Stimulated activated CD4-positive, alpha-beta T cell treated with anti-CD3 and anti-CD28 coated beads, Interleukin-4, amount 100 ng/mL, for 48 hours (primary cell): ENCODE measurements around the gene GNG7.
"Not testable (repeated sequence)": the region's sequence is repeated elsewhere in the genome, so short reads cannot be mapped to it uniquely, and the experiment has no call there.

Experiments
- DNase-seq, 2 donors: peaks; one replicate each; pipeline ENCODE4 v3.0.0-alpha.2; 2020; ENCODE audit warnings: low read depth in 2 of 2

GNG7 gene

DNA sequence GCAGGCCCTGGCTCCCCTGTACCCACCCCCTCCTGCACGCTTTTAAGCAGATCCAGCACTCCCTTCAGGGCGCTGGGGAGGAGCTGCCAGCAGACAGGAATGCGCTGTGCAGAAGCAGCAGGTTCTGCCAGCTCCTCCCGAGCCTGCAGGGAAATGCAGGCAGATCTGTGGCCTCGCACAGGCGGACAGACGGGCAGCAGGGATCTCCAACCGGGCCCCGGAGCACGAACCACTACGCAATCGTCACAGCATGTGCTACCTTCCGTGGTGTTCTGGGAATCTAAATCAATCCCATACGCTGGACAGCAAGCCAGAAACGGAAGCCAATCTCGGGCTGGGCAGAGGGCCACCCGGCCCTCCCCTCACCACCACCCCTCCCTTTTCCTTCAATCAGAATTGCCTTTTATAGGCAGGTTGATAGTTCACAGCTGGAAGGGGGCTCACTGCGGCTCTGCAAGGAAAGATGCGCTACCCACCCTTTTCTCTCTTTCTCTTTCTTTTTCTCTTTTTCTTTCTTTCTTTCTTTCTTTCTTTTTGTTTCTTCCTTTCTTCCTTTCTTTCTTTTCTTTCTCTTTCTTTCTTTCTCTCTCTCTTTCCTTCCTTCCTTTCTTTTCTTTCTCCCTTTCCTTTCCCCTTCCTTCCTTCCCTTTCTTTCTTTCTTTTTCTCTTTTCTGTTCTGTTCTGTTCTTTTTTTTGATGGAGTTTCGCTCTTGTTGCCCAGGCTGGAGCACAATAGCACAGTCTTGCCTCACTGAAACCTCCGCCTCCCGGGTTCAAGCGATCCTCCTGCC, 99.9 kb downstream of the GNG7 start:
- no peak for DNase-seq

DNA sequence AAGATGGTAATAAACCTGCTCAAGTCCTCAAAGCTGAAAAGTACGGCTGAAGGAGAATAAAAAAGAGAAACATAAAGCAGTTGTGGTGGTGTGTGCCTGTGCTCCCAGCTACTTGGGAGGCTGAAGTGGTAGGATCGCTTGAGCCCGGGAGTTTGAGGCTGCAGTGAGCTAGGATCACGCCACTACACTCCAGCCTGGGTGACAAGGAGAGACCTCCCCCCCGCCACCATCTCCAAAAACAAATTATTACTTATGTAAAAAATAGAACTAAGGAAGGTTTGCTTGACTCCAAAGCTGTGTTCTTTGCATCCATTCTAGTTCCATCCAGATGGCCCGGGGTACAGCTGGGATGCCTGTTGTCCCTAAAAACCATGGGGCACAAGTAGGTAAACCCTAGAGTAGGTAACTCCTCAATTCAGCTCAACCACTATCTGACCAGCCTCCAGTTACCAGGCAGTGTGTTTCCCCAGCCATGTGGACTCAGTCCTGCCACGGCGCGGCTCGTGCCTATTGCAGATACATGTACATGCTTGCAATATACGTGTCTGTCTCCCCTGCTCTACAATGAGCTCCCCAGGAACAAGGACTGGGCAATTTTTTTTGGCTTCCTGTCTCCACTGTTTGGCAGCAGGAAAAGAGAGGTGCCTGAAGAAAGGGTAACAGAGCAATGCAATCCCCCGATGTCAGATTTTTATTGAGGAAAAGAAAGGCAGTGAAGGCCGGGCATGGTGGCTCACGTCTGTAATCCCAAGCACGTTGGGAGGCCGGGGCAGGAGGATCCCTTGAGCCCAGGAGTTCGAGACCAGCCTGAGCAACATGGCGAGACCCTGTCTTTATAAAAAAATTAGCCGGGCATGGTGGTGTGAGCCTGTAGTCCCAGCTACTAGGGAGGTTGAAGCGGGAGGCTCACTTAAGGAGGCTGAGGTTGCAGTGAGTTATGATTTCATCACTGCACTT, 101.3 kb downstream of the GNG7 start:
- no peak for DNase-seq

DNA sequence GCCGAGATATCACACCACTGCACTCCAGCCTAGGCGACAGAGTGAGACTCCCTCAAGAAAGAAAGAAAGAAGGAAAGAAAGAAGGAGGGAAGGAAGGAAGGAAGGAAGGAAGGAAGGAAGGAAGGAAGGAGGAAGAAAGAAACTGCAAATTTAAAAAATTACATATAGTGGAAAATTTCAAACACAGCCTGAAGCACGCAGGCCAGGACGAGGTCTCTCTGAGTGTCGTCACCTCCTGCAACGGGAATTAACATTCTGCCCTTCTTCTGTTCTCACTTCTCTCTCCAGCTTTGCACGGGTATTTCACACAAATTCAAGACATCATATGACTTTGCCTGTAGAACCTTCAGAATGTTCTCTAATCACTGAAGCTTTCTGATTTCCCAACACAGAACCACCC, 108.2 kb downstream of the GNG7 start:
- DNase-seq, result no peak

DNA sequence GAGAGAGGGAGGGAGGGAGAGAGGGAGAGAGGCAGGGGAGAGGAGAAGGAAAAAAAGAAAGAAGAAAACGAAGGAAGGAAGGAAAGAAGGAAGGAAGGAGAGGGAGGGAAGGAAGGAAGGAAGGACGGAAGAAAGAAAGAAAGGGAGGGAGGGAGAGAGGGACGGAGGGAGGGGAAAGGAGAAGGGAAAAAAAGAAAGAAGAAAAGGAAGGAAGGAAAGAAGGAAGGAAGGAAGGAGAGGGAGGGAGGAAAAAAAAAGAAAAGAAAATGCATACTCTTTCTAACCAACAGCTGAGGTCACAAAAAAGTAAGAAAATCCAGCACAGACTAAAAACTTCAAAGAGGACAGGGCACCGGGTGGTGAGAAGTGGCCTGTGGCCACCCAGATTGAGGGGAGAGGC, 109.7 kb downstream of the GNG7 start:
- no peak for DNase-seq

DNA sequence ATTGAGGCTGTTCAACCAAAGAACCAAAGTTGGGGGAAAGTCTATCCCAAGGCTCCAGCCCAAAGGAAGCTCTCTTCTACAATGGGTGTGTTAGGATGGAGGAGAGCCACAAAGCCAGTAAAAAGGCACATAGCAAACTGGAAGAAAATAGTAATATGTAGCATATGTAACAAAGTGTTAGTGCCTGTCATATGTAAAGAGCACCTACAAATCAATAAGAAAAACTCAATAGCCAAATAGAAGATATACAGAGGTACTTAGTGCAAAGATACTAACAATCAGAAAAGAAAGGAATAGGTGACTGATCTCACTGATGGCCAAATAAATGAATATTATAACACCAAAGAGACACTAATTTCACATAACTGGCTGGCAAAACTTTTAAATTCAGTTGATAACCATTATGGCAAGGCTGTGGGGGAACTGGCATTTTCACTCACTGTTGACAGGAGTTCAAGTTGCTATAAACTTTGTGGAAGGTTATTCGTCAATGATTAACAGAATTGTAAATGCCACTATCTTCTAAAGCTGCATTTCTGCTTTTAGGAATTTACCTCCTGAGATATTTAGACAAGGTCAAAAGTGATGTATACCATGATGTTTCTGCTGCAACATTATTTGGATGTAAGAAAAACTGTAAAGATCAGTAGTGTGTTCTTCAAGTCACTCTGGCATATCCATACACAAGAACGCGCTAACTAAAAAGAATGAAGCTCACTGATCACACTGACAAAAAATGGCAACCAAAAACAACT, 110.8 kb downstream of the GNG7 start:
- DNase-seq, result no peak

DNA sequence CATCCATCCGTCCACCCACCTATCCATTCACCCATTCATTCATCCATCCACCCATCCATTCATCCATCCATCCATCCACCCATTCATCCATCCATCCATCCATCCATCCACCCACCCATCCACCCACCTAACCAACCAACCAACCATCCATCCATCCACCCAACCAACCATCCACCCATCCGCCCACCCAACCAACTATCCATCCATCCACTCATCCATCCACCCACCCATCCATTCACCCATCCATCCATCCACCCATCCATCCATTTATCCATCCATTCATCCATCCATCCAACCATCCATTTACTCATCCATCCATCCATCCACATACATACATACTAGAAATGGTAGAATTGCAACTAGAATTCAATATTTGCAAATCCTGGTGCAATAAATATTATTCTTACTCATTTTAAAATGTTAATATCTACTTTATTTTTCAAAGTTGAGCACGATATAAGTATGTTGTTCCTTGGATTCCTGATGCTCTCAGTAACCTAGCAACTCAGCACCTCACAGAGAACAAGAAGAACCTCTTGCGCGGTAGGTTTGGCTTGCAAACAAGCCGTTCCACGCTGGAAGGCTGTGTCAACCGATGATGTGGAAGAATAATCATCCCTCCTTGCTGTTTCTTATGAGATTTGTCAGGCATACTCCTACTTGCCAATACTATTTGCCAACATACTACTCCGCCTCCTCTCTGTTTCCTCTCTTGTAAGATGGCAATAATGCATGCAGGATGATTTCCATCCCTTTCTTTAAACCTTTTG, 111.7 kb downstream of the GNG7 start:
- no peak for DNase-seq

DNA sequence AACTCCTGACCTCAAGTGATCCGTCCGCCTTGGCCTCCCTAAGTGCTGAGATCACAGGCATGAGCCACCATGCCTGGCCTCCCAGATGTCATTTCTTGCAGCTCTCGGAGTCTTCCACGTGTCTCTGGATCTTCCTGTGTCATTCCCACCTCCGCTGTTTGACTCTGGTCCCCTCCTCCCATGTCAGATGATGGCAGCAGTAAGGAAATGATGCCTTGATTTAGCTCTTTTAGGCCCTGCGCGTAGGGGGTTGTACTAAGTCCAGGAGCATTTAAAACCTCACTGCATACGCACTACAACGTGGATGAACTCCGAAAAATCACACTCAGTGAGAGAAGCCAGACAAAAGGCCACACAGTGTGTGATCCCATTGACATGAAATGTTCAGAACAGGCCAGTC, 113.1 kb downstream of the GNG7 start:
- no peak for DNase-seq

DNA sequence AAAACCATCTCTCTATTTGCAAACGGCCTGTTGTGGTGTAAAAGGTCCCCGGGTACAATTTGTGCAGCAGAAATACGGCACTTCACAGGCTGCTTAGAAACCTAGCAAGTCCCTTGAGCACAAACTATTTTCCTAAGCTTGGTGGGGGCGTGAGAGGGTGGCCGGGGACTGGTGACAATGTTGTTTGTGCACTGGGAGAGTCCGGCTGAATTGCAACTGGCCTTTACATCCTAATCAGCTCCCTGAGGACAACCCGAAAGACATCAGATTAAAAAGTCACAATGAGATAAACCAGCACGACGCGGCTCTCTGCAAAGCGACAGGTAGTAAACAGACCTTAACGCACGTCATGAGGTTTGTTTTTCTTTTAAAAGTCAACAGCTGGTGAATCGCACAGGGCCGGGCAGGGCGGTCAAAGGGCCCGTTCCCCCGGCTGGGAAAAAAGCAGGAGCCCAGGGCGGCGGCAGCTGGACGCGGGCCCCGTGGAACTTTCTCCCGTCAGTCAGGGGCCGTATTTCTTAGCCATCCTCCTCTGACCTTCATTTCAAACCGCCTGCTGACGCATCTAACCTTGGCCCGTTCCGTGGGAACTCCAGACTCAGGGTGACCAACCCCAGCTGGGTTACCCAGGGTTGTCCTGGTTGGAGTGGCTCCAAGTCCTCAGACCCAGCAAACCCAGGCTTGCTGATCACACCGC, 114.3 kb downstream of the GNG7 start:
- DNase-seq, result no peak

DNA sequence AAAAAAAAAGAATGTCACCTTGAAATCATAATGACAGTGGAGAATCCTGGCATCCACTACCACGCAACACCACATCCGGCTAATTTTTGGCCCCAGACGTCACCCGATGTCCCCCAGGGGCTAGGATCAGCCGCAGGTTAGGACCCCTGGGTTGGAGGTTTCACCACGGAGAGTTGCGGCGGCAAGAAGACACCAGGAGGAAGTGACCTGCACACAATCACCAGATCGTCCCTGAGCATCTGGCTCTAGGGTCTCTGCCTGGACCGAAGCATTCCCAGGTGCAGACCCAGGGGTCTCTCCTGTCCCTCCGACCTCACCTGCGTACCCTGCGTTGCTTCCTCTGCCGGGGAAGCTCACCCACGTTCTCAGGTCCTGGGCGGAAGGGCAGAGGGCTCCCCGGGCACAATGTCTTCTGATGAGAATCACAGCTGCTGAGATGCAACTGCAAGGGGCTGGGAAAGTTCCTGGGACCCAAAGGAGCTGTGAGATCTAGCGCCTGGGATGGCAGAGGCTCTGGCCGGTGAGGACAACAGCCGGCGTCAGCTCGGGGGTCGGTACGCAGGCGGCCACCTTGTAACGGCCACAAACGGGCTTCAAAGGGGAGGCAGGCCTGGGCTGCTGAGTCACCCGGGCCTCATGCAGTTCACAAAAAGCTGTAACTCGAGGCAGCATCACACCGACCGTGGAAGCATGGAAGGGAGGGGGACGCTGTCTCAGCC, 115.3 kb downstream of the GNG7 start:
- no peak for DNase-seq

DNA sequence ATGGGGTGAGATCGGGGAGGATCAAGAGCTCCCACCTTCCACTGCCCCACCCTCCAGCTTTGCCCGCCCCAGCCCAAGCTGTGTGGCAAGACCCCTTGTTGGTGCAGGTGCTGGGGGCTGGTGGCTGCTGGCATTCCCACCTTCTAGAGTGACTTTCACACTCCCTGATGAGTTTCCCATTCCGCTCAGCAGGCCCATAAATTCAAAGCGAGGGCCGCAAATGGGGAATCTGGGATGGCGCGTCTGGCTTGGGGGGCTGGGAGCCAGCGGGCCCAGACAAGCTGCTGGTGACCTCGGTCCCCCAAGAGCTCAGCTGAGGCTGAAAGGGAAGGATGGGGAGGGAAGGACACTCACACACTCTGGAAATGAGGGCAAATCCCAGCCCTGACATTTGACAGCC, 116.3 kb downstream of the GNG7 start:
- DNase-seq, result no peak

DNA sequence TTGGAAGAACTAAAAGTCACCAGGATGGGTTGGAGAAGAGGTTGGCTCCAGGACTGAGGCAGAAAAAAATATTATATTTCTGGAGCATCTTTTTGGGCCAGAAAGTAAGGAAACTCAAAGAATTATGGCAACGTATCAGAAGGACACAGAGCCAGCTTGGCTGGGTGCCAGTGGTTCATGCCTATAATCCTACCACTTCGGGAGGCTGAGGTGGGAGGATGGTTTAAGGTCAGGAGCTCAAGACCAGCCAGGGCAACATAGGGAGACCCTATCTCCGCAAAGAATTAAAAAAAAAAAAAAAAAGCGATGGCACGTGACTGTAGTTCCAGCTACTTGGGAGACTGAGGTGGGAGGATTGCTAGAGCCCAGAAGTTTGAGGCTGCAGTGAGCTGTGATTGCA, 118.5 kb downstream of the GNG7 start:
- DNase-seq, result no peak

DNA sequence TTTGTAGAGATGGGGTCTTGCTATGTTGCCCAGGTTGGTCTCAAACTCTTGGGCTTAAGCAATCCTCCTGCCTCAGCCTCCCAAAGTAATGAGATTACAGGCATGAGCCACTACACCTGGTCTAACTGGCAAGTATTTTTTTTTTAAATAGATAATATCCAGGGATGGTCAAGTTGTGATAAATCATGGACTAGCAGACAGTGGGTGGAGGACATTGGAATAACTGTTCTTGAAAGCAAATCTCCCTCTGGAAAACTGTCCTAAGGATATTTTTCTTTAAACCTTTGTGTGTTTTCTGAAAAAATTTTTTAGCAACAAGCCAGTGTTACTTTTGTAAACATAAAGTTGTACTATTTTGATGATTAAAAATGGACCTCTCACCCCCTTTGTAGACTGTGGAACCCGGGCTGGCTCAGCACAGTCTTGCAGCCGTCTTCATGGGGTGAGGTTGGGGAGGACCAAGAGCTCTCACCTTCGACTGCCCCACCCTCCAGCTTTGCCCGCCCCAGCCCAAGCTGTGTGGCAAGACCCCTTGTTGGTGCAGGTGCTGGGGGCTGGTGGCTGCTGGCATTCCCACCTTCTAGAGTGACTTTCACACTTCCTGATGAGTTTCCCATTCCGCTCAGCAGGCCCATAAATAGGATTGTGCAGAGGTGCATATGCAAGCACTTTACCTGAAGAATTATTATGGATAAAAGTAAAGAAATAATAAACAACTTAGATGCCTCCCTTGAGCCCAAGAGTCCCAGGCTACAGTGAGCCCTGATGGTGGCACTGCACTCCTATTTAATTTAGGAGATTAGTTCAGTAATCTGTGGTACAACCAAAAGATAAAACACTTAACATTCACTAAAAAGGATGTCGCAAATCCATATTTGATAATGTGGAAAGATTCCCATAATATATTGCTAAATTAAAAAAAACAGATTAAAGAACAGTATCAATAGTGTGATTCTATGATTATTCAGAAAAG, 119.2 kb downstream of the GNG7 start:
- DNase-seq, result no peak

DNA sequence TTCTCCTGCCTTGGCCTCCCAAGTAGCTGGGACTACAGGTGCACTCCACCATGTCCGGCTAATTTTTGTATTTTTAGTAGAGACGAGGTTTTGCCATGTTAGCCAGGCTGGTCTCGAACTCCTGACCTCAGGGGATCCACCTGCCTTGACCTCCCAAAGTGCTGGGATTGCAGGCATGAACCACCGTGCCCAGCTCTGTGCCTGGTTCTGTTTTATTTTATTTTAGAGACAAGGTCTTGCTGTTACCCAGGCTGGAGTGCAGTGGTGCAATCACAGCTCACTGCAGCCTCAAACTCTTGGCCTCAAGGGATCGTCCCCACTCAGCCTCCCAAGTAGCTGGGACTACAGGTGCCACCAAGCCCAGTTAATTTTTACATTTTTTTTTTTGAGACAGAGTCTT, 122.1 kb downstream of the GNG7 start:
- DNase-seq, result not testable (repeated sequence)

DNA sequence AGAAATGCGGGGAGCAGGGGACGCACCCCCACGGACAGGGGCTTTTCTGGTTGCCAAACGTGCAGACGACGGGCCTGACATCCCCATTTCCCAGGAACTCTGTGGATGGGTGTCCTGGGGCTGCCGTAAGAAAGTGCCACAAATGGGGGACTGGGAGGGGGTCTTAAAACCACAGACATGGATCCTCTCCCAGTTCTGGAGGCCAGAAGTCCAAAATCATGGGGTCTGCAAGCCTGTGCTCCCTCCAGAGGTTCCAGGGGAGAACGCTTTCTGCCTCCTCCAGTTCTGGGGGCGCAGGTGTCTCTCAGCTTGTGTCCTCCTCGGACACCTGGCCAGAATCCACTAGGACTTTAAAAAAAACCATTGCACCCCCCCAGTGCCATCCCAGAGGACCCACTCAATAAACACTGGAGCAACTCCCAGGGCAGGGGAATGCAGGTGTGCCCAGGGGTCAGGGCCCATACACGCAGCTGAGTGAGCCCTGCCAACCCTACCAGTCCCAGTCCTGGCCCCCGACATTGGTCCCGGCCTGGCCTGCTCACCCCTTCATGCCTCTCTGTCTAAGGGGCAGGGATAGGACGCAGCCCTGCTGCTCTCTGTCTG, 122.7 kb downstream of the GNG7 start:
- no peak for DNase-seq

DNA sequence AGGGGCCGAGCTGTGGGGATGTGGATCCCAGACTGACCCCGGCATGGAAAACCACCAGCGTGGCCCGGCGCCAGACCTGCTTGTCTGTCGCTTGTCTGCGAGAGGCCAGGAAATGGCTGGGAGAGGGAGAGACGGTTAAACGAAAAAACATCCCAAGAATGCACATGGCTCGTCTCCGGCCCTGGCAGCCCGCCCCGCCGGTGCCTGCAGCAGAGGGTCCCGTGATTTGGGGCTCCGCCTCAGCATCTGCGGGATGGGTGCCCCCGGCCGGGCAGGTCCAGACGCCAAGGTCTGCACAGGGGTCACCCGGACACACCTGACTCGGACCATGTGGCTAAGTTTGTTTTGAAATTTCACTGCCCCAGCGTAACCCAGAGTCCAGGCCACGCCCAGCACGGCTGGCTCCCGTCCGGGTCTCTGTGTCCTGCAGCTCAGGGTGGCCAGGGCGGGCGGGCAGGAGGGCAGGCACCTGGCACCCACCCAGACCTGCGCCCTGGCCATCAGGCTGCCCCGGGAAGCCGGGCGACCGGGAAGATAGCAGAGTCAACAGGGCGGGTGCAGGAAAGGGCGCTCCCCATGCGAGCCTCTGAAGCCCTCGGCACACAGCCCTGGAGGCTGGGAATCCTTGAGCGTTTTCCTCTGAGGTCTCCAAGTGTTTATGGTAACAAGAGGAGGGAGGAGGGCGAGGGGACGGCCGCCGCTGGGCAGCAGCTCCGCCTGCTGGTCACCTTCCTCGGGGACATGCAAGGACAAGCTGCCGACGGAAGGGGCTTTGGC, 123.4 kb downstream of the GNG7 start:
- DNase-seq, result peak; percentile 42 to 50

DNA sequence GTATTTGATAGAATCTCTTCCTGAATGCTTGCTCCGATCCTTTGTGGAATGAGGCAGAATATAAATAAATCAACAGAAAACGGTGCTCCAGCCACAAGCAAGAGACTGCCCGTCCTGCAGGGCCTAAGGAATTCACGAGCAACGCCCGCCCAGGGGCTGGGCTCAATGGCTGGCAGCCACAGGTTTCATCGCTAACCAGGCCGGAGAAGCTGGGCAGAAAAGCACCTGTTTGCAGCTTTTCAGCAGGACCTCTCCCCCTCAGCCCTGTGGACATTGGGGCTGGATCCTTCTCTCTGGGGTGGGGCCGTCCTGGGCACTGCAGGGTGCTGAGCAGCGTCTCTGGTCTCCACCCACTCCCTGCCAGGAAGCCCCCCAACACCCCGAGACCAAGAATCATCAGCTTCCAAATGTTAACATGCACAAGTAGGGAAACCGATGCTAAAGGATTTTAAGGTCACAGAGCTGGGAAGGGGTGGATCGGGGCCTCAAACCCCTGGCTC, 124.1 kb downstream of the GNG7 start:
- no peak for DNase-seq

DNA sequence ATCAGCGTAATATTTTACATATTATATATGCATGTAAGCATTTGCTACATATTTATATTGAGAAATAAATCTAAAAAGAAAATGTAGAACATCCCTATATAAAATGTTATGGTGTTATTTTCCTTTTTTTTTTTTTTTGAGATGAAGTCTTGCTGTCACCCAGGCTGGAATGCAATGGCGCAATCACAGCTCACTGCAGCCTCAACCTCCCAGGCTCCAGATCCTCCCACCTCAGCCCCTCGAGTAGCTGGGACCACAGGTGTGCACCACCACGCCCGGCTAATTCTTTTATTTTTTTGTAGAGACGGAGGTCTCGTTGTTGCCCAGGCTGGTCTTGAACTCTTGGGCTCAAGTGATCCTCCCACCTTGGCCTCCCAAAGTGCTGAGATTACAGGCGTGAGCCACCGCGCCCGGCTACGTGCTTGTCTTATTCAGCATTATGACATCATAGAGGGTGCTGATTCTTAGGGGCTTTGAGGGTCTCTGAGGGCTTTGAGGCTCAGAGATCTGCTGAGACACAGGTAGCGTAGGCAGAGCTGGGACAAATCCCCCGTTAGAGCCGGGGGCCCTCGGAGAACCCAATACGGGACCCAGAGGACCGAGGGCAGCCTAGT, 124.7 kb downstream of the GNG7 start:
- DNase-seq, result no peak
